Ureter (tissue), 1 donor: ENCODE results near the gene TSPAN11. TPM values are rescaled to one million over a fixed set of nuclear protein-coding genes. Genes with fewer than 3 reads are reported as not detected.

ENCODE experiments used
- DNase-seq: peaks from one replicate; pipeline ENCODE4 v3.0.0-alpha.2; 2020; ENCODE audit warnings: low spot score
- total RNA-seq: library from RNA; stranded (reverse); gene quantifications from one replicate; pipeline ENCODE4 v1.2.4, GENCODE V29; 2023
- donor health status: DM: yes; HTN: yes; CAD: no.

Gene TSPAN11
- total RNA-seq, 1 donor from 2014 or later = 3.4 TPM

GRCh38 chr12:31019561-31019960, 93.0 kb downstream of the TSPAN11 start:
- DNase-seq = peak; percentile 7

- DNase-seq = peak; percentile 26
Observed at GRCh38 chr12:31019976-31020375, 93.4 kb downstream of the TSPAN11 start.

- peak; percentile 27 for DNase-seq
Observed at GRCh38 chr12:31020385-31021166, 94.0 kb downstream of the TSPAN11 start.

- DNase-seq = peak; percentile 6
Observed at GRCh38 chr12:31021181-31021580, 94.6 kb downstream of the TSPAN11 start.

- no peak for DNase-seq
Observed at GRCh38 chr12:31021809-31022494, 95.4 kb downstream of the TSPAN11 start.

- DNase-seq = peak; percentile 29
Observed at GRCh38 chr12:31023271-31023724, 96.8 kb downstream of the TSPAN11 start.

- no peak for DNase-seq
Observed at GRCh38 chr12:31026202-31026601, 99.7 kb downstream of the TSPAN11 start.

GRCh38 chr12:31027006-31027405, 100.5 kb downstream of the TSPAN11 start:
- DNase-seq = peak; percentile 23

- peak; percentile 29 for DNase-seq
Observed at GRCh38 chr12:31029468-31029867, 102.9 kb downstream of the TSPAN11 start.

GRCh38 chr12:31029916-31030562, 103.5 kb downstream of the TSPAN11 start:
- peak; percentile 19 for DNase-seq

GRCh38 chr12:31031951-31032335, 105.4 kb downstream of the TSPAN11 start:
- no peak for DNase-seq

GRCh38 chr12:31033146-31033545, 106.6 kb downstream of the TSPAN11 start:
- DNase-seq = no peak

GRCh38 chr12:31033681-31034080, 107.1 kb downstream of the TSPAN11 start:
- peak; percentile 29 for DNase-seq

- DNase-seq = peak; percentile 42
Observed at GRCh38 chr12:31034372-31034771, 107.8 kb downstream of the TSPAN11 start.

GRCh38 chr12:31035226-31035625, 108.7 kb downstream of the TSPAN11 start:
- DNase-seq = no peak

GRCh38 chr12:31035967-31036665, 109.6 kb downstream of the TSPAN11 start:
- DNase-seq = peak; percentile 35

GRCh38 chr12:31037028-31037427, 110.5 kb downstream of the TSPAN11 start:
- DNase-seq = no peak

GRCh38 chr12:31037931-31038330, 111.4 kb downstream of the TSPAN11 start:
- DNase-seq = peak; percentile 15

GRCh38 chr12:31041033-31041564, 114.6 kb downstream of the TSPAN11 start:
- no peak for DNase-seq
